ENCODE results near the gene PHAX.

GRCh38 chr5:126645132-126645531 is 44.4 kb downstream of the PHAX start:
- TF ChIP-seq, protein P1, sequence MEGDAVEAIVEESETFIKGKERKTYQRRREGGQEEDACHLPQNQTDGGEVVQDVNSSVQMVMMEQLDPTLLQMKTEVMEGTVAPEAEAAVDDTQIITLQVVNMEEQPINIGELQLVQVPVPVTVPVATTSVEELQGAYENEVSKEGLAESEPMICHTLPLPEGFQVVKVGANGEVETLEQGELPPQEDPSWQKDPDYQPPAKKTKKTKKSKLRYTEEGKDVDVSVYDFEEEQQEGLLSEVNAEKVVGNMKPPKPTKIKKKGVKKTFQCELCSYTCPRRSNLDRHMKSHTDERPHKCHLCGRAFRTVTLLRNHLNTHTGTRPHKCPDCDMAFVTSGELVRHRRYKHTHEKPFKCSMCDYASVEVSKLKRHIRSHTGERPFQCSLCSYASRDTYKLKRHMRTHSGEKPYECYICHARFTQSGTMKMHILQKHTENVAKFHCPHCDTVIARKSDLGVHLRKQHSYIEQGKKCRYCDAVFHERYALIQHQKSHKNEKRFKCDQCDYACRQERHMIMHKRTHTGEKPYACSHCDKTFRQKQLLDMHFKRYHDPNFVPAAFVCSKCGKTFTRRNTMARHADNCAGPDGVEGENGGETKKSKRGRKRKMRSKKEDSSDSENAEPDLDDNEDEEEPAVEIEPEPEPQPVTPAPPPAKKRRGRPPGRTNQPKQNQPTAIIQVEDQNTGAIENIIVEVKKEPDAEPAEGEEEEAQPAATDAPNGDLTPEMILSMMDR (optimal IDR thresholded peaks at IDR 0.05 in 1 of 3, IDR thresholded peaks at IDR 0.05 in 1 of 3, conservative IDR thresholded peaks at IDR 0.05 in 1 of 3; ENCODE audit: extremely low read depth in 1 of 3, insufficient read depth in 2 of 3, low read length in 3 of 3), result no peak
- TF ChIP-seq EZH2 (IDR thresholded peaks at IDR 0.05; ENCODE audit: low read length), result no peak
